GM12878 (cell line): ENCODE measurements around the gene C9orf78. TPM values are rescaled to one million over a fixed set of nuclear protein-coding genes. Genes with fewer than 3 reads are reported as not detected.

Source experiments
- ATAC-seq: fragments of 200-7000 bp; cut with Tn5 transposase; 3 replicates; pipeline ENCODE4 v1.9.1; 2020; ENCODE audit warnings: mild to moderate bottlenecking, moderate library complexity
- BruUV-seq: library from RNA; stranded (reverse); fragments of 400-500 nt; replicated peaks from 2 replicates; lab custom pipeline; 2021; lab: Mats Ljungman, UMichigan
- CTCF ChIA-PET: fragments of 300-600 bp; sonication (Branson Sonifier 250); formaldehyde crosslinking; extraction: SDS; loops from one replicate; lab custom pipeline; 2021; ENCODE audit warnings: inconsistent platforms; lab: Yijun Ruan, JAX
- POLR2A ChIA-PET: fragments of 350-600 bp; formaldehyde crosslinking; extraction: SDS; loops from one replicate; lab custom pipeline; 2021; ENCODE audit warnings: inconsistent platforms; lab: Charles Lee
- RAD21 ChIA-PET: fragments of 300-600 bp; sonication (Branson Sonifier 250); formaldehyde crosslinking; loops from one replicate; lab custom pipeline; 2023; ENCODE audit warnings: antibody characterized with exemption; ENCODE audit not compliant: unreplicated experiment; lab: Charles Lee
- SMC1A ChIA-PET: fragments of 300-600 bp; sonication (Branson Sonifier 250); formaldehyde crosslinking; loops from one replicate; lab custom pipeline; 2023; ENCODE audit not compliant: unreplicated experiment, uncharacterized antibody; lab: Charles Lee
- DNase-seq: peaks from one replicate; pipeline ENCODE4 v3.0.0-alpha.2; 2011; ENCODE audit warnings: low read depth, low spot score
- FAIRE-seq: peaks from 3 replicates; lab custom pipeline; 2011; peaks lifted over from hg19 to GRCh38; lab: Jason Lieb, UNC
- H2AFZ ChIP-seq: 2 replicates; pipeline ENCODE4 v1.6.0; 2011; ENCODE audit warnings: low read depth, low read length, control low read depth; ENCODE audit not compliant: control insufficient read depth
- H3K27ac ChIP-seq: 2 replicates; pipeline ENCODE4 v1.5.1; 2011; ENCODE audit warnings: control low read depth; ENCODE audit not compliant: control insufficient read depth, insufficient read depth
- H3K27me3 ChIP-seq, 2 experiments: replicated peaks in 1 of 2; 2 replicates each; pipeline versions ENCODE4 v1.6.0 to v1.6.1; 2011; ENCODE audit warnings: low read length in 1 of 2; ENCODE audit not compliant: control insufficient read depth in 2 of 2, insufficient read depth in 2 of 2
- H3K36me3 ChIP-seq, 2 experiments: 2 replicates each; pipeline ENCODE4 v1.5.1; 2011; ENCODE audit warnings: low read length in 1 of 2; ENCODE audit not compliant: control insufficient read depth in 2 of 2, insufficient read depth in 2 of 2
- H3K4me1 ChIP-seq: 2 replicates; pipeline ENCODE4 v1.6.1; 2011; ENCODE audit warnings: mild to moderate bottlenecking, low read length, moderate library complexity, mixed read lengths; ENCODE audit not compliant: control insufficient read depth, insufficient read depth
- H3K4me2 ChIP-seq: 2 replicates; pipeline ENCODE4 v1.6.0; 2011; ENCODE audit warnings: control low read depth; ENCODE audit not compliant: control insufficient read depth, insufficient read depth
- H3K4me3 ChIP-seq: fragments of 200-600 bp; sonication (generic); 2 replicates; pipeline ENCODE4 v1.5.1; 2016
- H3K79me2 ChIP-seq: 2 replicates; pipeline ENCODE4 v1.6.0; 2011; ENCODE audit warnings: low read length; ENCODE audit not compliant: control insufficient read depth, insufficient read depth
- H3K9ac ChIP-seq: 2 replicates; pipeline ENCODE4 v1.8.0; 2011; ENCODE audit warnings: low read length, control low read depth, mixed read lengths; ENCODE audit not compliant: control insufficient read depth, insufficient read depth
- H3K9me3 ChIP-seq: replicated peaks from 3 replicates; pipeline ENCODE4 v1.5.1; 2011; ENCODE audit warnings: mild to moderate bottlenecking, low read length; ENCODE audit not compliant: control insufficient read depth, insufficient read depth
- H4K20me1 ChIP-seq: 2 replicates; pipeline ENCODE4 v1.6.0; 2011; ENCODE audit not compliant: control insufficient read depth, insufficient read depth
- CREM ChIP-seq: IDR thresholded peaks from 2 replicates; pipeline ENCODE4 v1.6.1; 2014; ENCODE audit warnings: antibody characterized with exemption, low read depth
- EGR1 ChIP-seq, 2 experiments: IDR thresholded peaks; 1 replicate in 1 of 2; 2 replicates in 1 of 2; pipeline ENCODE4 v1.6.1; 2011 to 2012; ENCODE audit warnings: low read depth in 2 of 2, low read length in 2 of 2, borderline replicate concordance in 1 of 2, mild to moderate bottlenecking in 1 of 2, moderate library complexity in 1 of 2
- RAD51 ChIP-seq: fragments of 450-650 bp; IDR thresholded peaks from 2 replicates; pipeline ENCODE4 v1.6.1; 2016; ENCODE audit warnings: moderate library complexity, mild to moderate bottlenecking, inconsistent platforms
- ZNF592 ChIP-seq: fragments of 450-650 bp; IDR thresholded peaks from 2 replicates; pipeline ENCODE4 v1.6.1; 2017; ENCODE audit warnings: mild to moderate bottlenecking, moderate library complexity
- ZSCAN29 ChIP-seq: fragments of 450-650 bp; IDR thresholded peaks from 2 replicates; pipeline ENCODE4 v1.6.1; 2017; ENCODE audit warnings: mild to moderate bottlenecking, moderate library complexity
- WGBS: methylation state at CpG from one replicate; pipeline ENCODE4 v1.1.6; 2016; ENCODE audit warnings: low lambda C conversion rate; ENCODE audit not compliant: insufficient replicate concordance, insufficient coverage; ENCODE audit errors: missing lambda C conversion rate; 5-methylcytosine and 5-hydroxymethylcytosine counted together
- in situ Hi-C: fragments of 300-500 bp; cut with MboI; formaldehyde crosslinking; loops from 9 replicates; pipeline ENCODE4 v1.14.3; 2018; ENCODE audit warnings: mixed read lengths
- intact Hi-C: fragments of 100-400 bp; cut with micrococcal nuclease; formaldehyde crosslinking; loops from one replicate; pipeline ENCODE4 v1.14.2; 2022; ENCODE audit not compliant: unreplicated experiment
- polyA plus RNA-seq, 11 experiments: library from polyadenylated mRNA; depleted of rRNA in 4 of 11; unstranded in 6 of 11; stranded (reverse) in 5 of 11; fragments of >200 nt; fragmentation: Nextera tagmentation in 4 of 11; fragmentation: Illumina TruSeq in 1 of 11; extraction: Ambion mirVana in 4 of 11; extraction: Trizol in 1 of 11; gene quantifications; 1 replicate in 1 of 11; 2 replicates in 10 of 11; pipeline versions ENCODE4 v1.2.1 to v1.2.3, GENCODE V29; 2011 to 2016; ENCODE audit warnings: inconsistent platforms in 2 of 11, missing spikeins in 2 of 11, low read depth in 1 of 11
- total RNA-seq, 4 experiments: library from RNA; depleted of rRNA in 3 of 4; stranded (reverse); fragments of >200 nt in 3 of 4; fragmentation: Illumina TruSeq in 1 of 4; extraction: Trizol in 1 of 4; gene quantifications; 2 replicates each; pipeline versions ENCODE4 v1.2.1 to v1.2.3, GENCODE V29; 2013 to 2021

C9orf78 gene
- total and polyA plus RNA-seq, 10 of the 15 experiments (the other 5 are each of a cell fraction or from before 2014, with no cell fraction given), result 23.0 to 60.9 (median 47.5) TPM

GRCh38 chr9:129868023-129868871 lies 33.2 kb upstream of the C9orf78 start:
- no peaks in the 10 kb centered on the region for H4K20me1 ChIP-seq
- peaks cover 0 to 2% of the 10 kb centered on the region in 2 experiments; a peak in 3 of 4 replicates for H3K36me3 ChIP-seq
- ChIA-PET CTCF (no interaction called here), RAD21 (no interaction called here), SMC1A (no interaction called here), POLR2A (interaction anchor here (0.6 kb wide), 1 partner anchor 23 kb away, joined by 4 read pairs; no protein-coding TSS in a partner anchor)
- 91% methylated on average over 48 of the region's 48 CpGs for WGBS
- no peak for TF ChIP-seq RAD51
- TF ChIP-seq ZNF592, result no peak
- TF ChIP-seq EGR1 (IDR thresholded peaks at IDR 0.05; ENCODE audit: borderline replicate concordance in 1 of 2, low read depth in 2 of 2, low read length in 2 of 2), result no peak
- TF ChIP-seq ZSCAN29, result no peak
- no peak for TF ChIP-seq CREM
- ATAC-seq (no peak), DNase-seq (no peak), FAIRE-seq (no peak)
- no peaks in the 10 kb centered on the region for H3K27me3 ChIP-seq
- no peak overlapping the region for H2AFZ ChIP-seq
- H3K4me1 ChIP-seq, result peaks cover 5% of the 10 kb centered on the region
- H3K27ac ChIP-seq, result no peak overlapping the region
- no peaks in the 10 kb centered on the region for H3K79me2 ChIP-seq
- no peak overlapping the region for H3K9ac ChIP-seq
- BruUV-seq, result no TSS peak
- no peak overlapping the region for H3K4me2 ChIP-seq
- H3K4me3 ChIP-seq, result no peak overlapping the region
- H3K9me3 ChIP-seq, result no peaks in the 10 kb centered on the region
- in situ Hi-C loops, result no loop called here
- intact Hi-C loops, result no loop called here
